OCI-LY7 (cell line): ENCODE measurements around the gene MRPL9. TPM values are rescaled to one million over a fixed set of nuclear protein-coding genes. Genes with fewer than 3 reads are reported as not detected.

Source experiments
- BruUV-seq: library from RNA; stranded (reverse); fragments of 400-500 nt; replicated peaks from 2 replicates; lab custom pipeline; 2021; lab: Mats Ljungman, UMichigan
- CTCF ChIA-PET: fragments of 300-600 bp; sonication (Branson Sonifier 250); formaldehyde crosslinking; loops from one replicate; lab custom pipeline; 2022; ENCODE audit warnings: antibody characterized with exemption; ENCODE audit not compliant: unreplicated experiment; lab: Charles Lee
- POLR2A ChIA-PET: fragments of 300-600 bp; sonication (Branson Sonifier 250); formaldehyde crosslinking; loops from one replicate; lab custom pipeline; 2022; ENCODE audit warnings: antibody characterized with exemption; lab: Charles Lee
- DNase-seq: peaks from one replicate; pipeline ENCODE4 v3.0.0-alpha.2; 2015; ENCODE audit warnings: low spot score
- H2AFZ ChIP-seq: fragments of 200-600 bp; sonication (generic), shearing (Covaris generic); 2 replicates; pipeline ENCODE4 v1.6.1; 2014; ENCODE audit warnings: mild to moderate bottlenecking, antibody characterized with exemption, low read length, moderate library complexity
- H3K27ac ChIP-seq: fragments of 200-600 bp; sonication (generic); 2 replicates; pipeline ENCODE4 v1.5.1; 2014; ENCODE audit warnings: mixed run types, low read depth, mild to moderate bottlenecking, moderate library complexity, low read length, inconsistent platforms; ENCODE audit not compliant: poor library complexity, severe bottlenecking
- H3K36me3 ChIP-seq: fragments of 200-600 bp; sonication (generic); 2 replicates; pipeline ENCODE4 v1.6.1; 2014; ENCODE audit warnings: mild to moderate bottlenecking, antibody characterized with exemption, low read length, moderate library complexity, mixed read lengths; ENCODE audit not compliant: insufficient read depth
- H3K4me1 ChIP-seq: fragments of 200-600 bp; sonication (generic); 2 replicates; pipeline ENCODE4 v1.5.1; 2014; ENCODE audit warnings: mild to moderate bottlenecking, low read length; ENCODE audit not compliant: insufficient read depth, poor library complexity, severe bottlenecking
- H3K4me2 ChIP-seq: fragments of 200-600 bp; sonication (generic); 2 replicates; pipeline ENCODE4 v1.6.1; 2014; ENCODE audit warnings: mild to moderate bottlenecking, low read length
- H3K4me3 ChIP-seq: fragments of 200-600 bp; sonication (generic); 2 replicates; pipeline ENCODE4 v1.5.1; 2014; ENCODE audit warnings: mild to moderate bottlenecking, low read depth, low read length; ENCODE audit not compliant: poor library complexity, severe bottlenecking
- H3K79me2 ChIP-seq: fragments of 200-600 bp; sonication (generic); 2 replicates; pipeline ENCODE4 v1.6.1; 2016; ENCODE audit warnings: low read depth, mild to moderate bottlenecking, low read length, moderate library complexity, mixed read lengths; ENCODE audit not compliant: insufficient read depth
- H3K9me2 ChIP-seq: fragments of 200-600 bp; sonication (generic); 2 replicates; pipeline ENCODE4 v1.6.1; 2016; ENCODE audit warnings: mild to moderate bottlenecking, low read length, mixed read lengths; ENCODE audit not compliant: insufficient read depth
- H3K9me3 ChIP-seq: fragments of 200-600 bp; sonication (generic); 2 replicates; pipeline ENCODE4 v1.6.1; 2014; ENCODE audit warnings: mild to moderate bottlenecking, mixed run types, low read length, mixed read lengths
- H4K20me1 ChIP-seq: fragments of 200-600 bp; sonication (generic); 2 replicates; pipeline ENCODE4 v1.6.1; 2014; ENCODE audit warnings: mild to moderate bottlenecking, antibody characterized with exemption, low read length, moderate library complexity, mixed read lengths; ENCODE audit not compliant: insufficient read depth
- CTCF ChIP-seq: fragments of 200-600 bp; sonication (generic); conservative IDR thresholded peaks from 2 replicates; pipeline ENCODE4 v1.5.1; 2014; ENCODE audit warnings: mild to moderate bottlenecking, antibody characterized with exemption, low read length, moderate library complexity, mixed read lengths
- EZH2phosphoT487 ChIP-seq: fragments of 200-600 bp; sonication (generic); IDR thresholded peaks from 2 replicates; pipeline ENCODE4 v1.6.1; 2018; ENCODE audit warnings: low read depth, borderline replicate concordance, mild to moderate bottlenecking, mixed run types, antibody characterized with exemption, low read length, moderate library complexity, mixed read lengths
- intact Hi-C: fragments of 100-400 bp; cut with micrococcal nuclease; formaldehyde crosslinking; loops from one replicate; pipeline ENCODE4 v1.10.0; 2022; ENCODE audit not compliant: unreplicated experiment
- total RNA-seq, 2 experiments: library from RNA; depleted of rRNA in 1 of 2; stranded (reverse); fragments of >200 nt in 1 of 2; shearing (Covaris generic) in 1 of 2; gene quantifications; 2 replicates each; pipeline ENCODE4 v1.2.3, GENCODE V29; 2014 to 2022

The MRPL9 gene
- total RNA-seq, 2 experiments from 2014 or later, result 98.6 to 107 TPM

GRCh38 chr1:151718666-151719065 is 44.6 kb downstream of the MRPL9 start:
- Histone ChIP-seq H3K4me3 (no peak overlapping the region), H3K36me3 (no peaks in the 10 kb centered on the region), H3K9me3 (no peaks in the 10 kb centered on the region), H3K79me2 (no peaks in the 10 kb centered on the region), H3K4me1 (peaks cover 16% of the 10 kb centered on the region), H3K4me2 (no peak overlapping the region), H2AFZ (no peak overlapping the region), H3K9me2 (no peaks in the 10 kb centered on the region), H4K20me1 (no peaks in the 10 kb centered on the region), H3K27ac (no peak overlapping the region)
- intact Hi-C loops, result loop anchor here (5.0 kb wide), 1 partner anchor 119 kb away; the partner anchor contains the start of gene C2CD4D
- DNase-seq, result no peak
- POLR2A ChIA-PET, result no interaction called here
- CTCF ChIA-PET, result no interaction called here
- TF ChIP-seq EZH2phosphoT487, result no peak
- TF ChIP-seq CTCF, result no peak
- no TSS peak for BruUV-seq

DNA sequence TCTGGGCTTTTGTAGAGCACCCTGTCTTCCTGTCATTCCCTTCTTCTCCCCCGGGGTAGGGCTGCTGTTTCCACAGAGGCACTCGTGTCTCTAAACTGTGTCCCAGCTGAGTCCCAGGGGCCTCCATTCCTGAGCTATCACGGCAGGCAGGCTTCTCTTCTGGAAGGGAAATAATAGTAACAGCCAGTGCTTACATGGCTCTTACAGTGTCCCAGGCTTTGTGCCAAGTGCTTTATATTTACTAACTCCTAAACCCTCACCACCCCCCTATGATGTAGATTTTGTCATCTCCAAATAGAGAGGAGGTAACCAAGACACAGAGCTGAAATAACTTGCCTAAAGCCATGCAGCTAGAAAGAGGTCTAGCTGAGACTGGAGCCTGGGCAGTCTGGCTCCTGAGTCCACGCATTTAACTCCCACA is 45.3 kb downstream of the MRPL9 start:
- no TSS peak for BruUV-seq
- Histone ChIP-seq H2AFZ (no peak overlapping the region), H3K9me2 (no peaks in the 10 kb centered on the region), H4K20me1 (no peaks in the 10 kb centered on the region), H3K79me2 (no peaks in the 10 kb centered on the region), H3K4me2 (no peak overlapping the region), H3K36me3 (no peaks in the 10 kb centered on the region), H3K4me1 (peaks cover 16% of the 10 kb centered on the region), H3K9me3 (no peaks in the 10 kb centered on the region), H3K27ac (no peak overlapping the region), H3K4me3 (no peak overlapping the region)
- no peak for DNase-seq
- ChIA-PET POLR2A (no interaction called here), CTCF (no interaction called here)
- no peak for TF ChIP-seq CTCF
- no peak for TF ChIP-seq EZH2phosphoT487
- intact Hi-C loops, result loop anchor here (5.0 kb wide), 1 partner anchor 119 kb away; the partner anchor contains the start of gene C2CD4D
